Brain microvascular endothelial cell (primary cell): Measurements from ENCODE around the gene SLC4A1AP.
"Not testable (repeated sequence)": the region's sequence is repeated elsewhere in the genome, so short reads cannot be mapped to it uniquely, and the experiment has no call there.

Source experiments
- DNase-seq: peaks from one replicate; pipeline ENCODE4 v3.0.0-alpha.2; 2020
- H3K27ac ChIP-seq: fragments of 250-450 bp; sonication (Bioruptor Pico); 2 replicates; pipeline ENCODE4 v1.5.1; 2020; ENCODE audit warnings: mild to moderate bottlenecking, moderate library complexity
- H3K27me3 ChIP-seq: fragments of 250-450 bp; sonication (Bioruptor Pico); replicated peaks from 2 replicates; pipeline ENCODE4 v1.5.1; 2020; ENCODE audit warnings: mild to moderate bottlenecking
- H3K36me3 ChIP-seq: fragments of 250-450 bp; sonication (Bioruptor Pico); replicated peaks from 2 replicates; pipeline ENCODE4 v1.5.1; 2020; ENCODE audit warnings: mild to moderate bottlenecking
- H3K4me3 ChIP-seq: 2 replicates; pipeline ENCODE4 v1.5.1; 2011; ENCODE audit warnings: low read depth, mild to moderate bottlenecking, control low read depth, low read length, moderate library complexity
- CTCF ChIP-seq: IDR thresholded peaks from 2 replicates; pipeline ENCODE4 v1.5.1; 2011; ENCODE audit warnings: low read depth, mild to moderate bottlenecking, moderate library complexity, low read length, control low read depth, inconsistent platforms; ENCODE audit errors: missing control alignments
- in situ Hi-C: cut with HindIII; loops from 2 replicates; pipeline ENCODE4 v1.10.0; 2017; ENCODE audit warnings: low sequenced_read_pairs, low pct_ligation_motif_present

Gene SLC4A1AP

GRCh38 chr2:27672723-27673486 is 9.2 kb downstream of the SLC4A1AP start:
- no peaks in the 10 kb centered on the region for H3K27me3 ChIP-seq
- H3K4me3 ChIP-seq, result no peak overlapping the region
- TF ChIP-seq CTCF, result no peak
- peaks cover 44% of the 10 kb centered on the region for H3K36me3 ChIP-seq
- in situ Hi-C loops, result no loop called here
- no peak for DNase-seq
- H3K27ac ChIP-seq, result no peak overlapping the region

- in situ Hi-C loops, result no loop called here
- DNase-seq, result no peak
- Histone ChIP-seq H3K27ac (no peak overlapping the region), H3K4me3 (no peak overlapping the region), H3K27me3 (no peaks in the 10 kb centered on the region), H3K36me3 (peaks cover 40% of the 10 kb centered on the region)
- no peak for TF ChIP-seq CTCF
These were observed 16.9 kb downstream of the SLC4A1AP start for GRCh38 chr2:27680571-27680970.

- H3K27ac ChIP-seq, result peak overlapping the region; percentile 89
- in situ Hi-C loops, result no loop called here
- H3K36me3 ChIP-seq, result peaks cover 37% of the 10 kb centered on the region
- TF ChIP-seq CTCF, result no peak
- no peaks in the 10 kb centered on the region for H3K27me3 ChIP-seq
- H3K4me3 ChIP-seq, result no peak overlapping the region
- DNase-seq, result peak; percentile 63
These were observed 18.2 kb downstream of the SLC4A1AP start for GRCh38 chr2:27681841-27682240.

GRCh38 chr2:27682334-27682771 is 18.7 kb downstream of the SLC4A1AP start:
- DNase-seq, result peak; percentile 68
- H3K36me3 ChIP-seq, result peaks cover 35% of the 10 kb centered on the region
- H3K27ac ChIP-seq, result peak overlapping the region; percentile 89
- H3K4me3 ChIP-seq, H3K27me3 ChIP-seq, in situ Hi-C loops: not testable (repeated sequence)

- Histone ChIP-seq H3K4me3 (no peak overlapping the region), H3K27me3 (no peaks in the 10 kb centered on the region), H3K36me3 (peaks cover 33% of the 10 kb centered on the region), H3K27ac (peak overlapping the region; percentile 89)
- peak; percentile 93 for DNase-seq
- in situ Hi-C loops, result no loop called here
- peak; percentile 88 for TF ChIP-seq CTCF
These were observed 19.8 kb downstream of the SLC4A1AP start for GRCh38 chr2:27683390-27684071.

- H3K36me3 ChIP-seq, result peaks cover 35% of the 10 kb centered on the region
These were observed 21.3 kb downstream of the SLC4A1AP start for GRCh38 chr2:27685006-27685405.

More at GRCh38 chr2:27685006-27685405, 21.3 kb downstream of the SLC4A1AP start:
- in situ Hi-C loops, H3K27ac ChIP-seq, H3K27me3 ChIP-seq, H3K4me3 ChIP-seq, DNase-seq: not testable (repeated sequence)
